GM12878 (cell line): ENCODE measurements around the gene PITPNC1. TPM values are rescaled to one million over a fixed set of nuclear protein-coding genes. Genes with fewer than 3 reads are reported as not detected.

Experiments used
- ATAC-seq: fragments of 200-7000 bp; cut with Tn5 transposase; 3 replicates; pipeline ENCODE4 v1.9.1; 2020; ENCODE audit warnings: mild to moderate bottlenecking, moderate library complexity
- BruUV-seq: library from RNA; stranded (reverse); fragments of 400-500 nt; replicated peaks from 2 replicates; lab custom pipeline; 2021; lab: Mats Ljungman, UMichigan
- CTCF ChIA-PET: fragments of 300-600 bp; sonication (Branson Sonifier 250); formaldehyde crosslinking; extraction: SDS; loops from one replicate; lab custom pipeline; 2021; ENCODE audit warnings: inconsistent platforms; lab: Yijun Ruan, JAX
- POLR2A ChIA-PET: fragments of 350-600 bp; formaldehyde crosslinking; extraction: SDS; loops from one replicate; lab custom pipeline; 2021; ENCODE audit warnings: inconsistent platforms; lab: Charles Lee
- RAD21 ChIA-PET: fragments of 300-600 bp; sonication (Branson Sonifier 250); formaldehyde crosslinking; loops from one replicate; lab custom pipeline; 2023; ENCODE audit warnings: antibody characterized with exemption; ENCODE audit not compliant: unreplicated experiment; lab: Charles Lee
- SMC1A ChIA-PET: fragments of 300-600 bp; sonication (Branson Sonifier 250); formaldehyde crosslinking; loops from one replicate; lab custom pipeline; 2023; ENCODE audit not compliant: unreplicated experiment, uncharacterized antibody; lab: Charles Lee
- DNase-seq: peaks from one replicate; pipeline ENCODE4 v3.0.0-alpha.2; 2011; ENCODE audit warnings: low read depth, low spot score
- FAIRE-seq: peaks from 3 replicates; lab custom pipeline; 2011; peaks lifted over from hg19 to GRCh38; lab: Jason Lieb, UNC
- H2AFZ ChIP-seq: 2 replicates; pipeline ENCODE4 v1.6.0; 2011; ENCODE audit warnings: low read depth, low read length, control low read depth; ENCODE audit not compliant: control insufficient read depth
- H3K27ac ChIP-seq: 2 replicates; pipeline ENCODE4 v1.5.1; 2011; ENCODE audit warnings: control low read depth; ENCODE audit not compliant: control insufficient read depth, insufficient read depth
- H3K27me3 ChIP-seq, 2 experiments: replicated peaks in 1 of 2; 2 replicates each; pipeline versions ENCODE4 v1.6.0 to v1.6.1; 2011; ENCODE audit warnings: low read length in 1 of 2; ENCODE audit not compliant: control insufficient read depth in 2 of 2, insufficient read depth in 2 of 2
- H3K36me3 ChIP-seq, 2 experiments: 2 replicates each; pipeline ENCODE4 v1.5.1; 2011; ENCODE audit warnings: low read length in 1 of 2; ENCODE audit not compliant: control insufficient read depth in 2 of 2, insufficient read depth in 2 of 2
- H3K4me1 ChIP-seq: 2 replicates; pipeline ENCODE4 v1.6.1; 2011; ENCODE audit warnings: mild to moderate bottlenecking, low read length, moderate library complexity, mixed read lengths; ENCODE audit not compliant: control insufficient read depth, insufficient read depth
- H3K4me2 ChIP-seq: 2 replicates; pipeline ENCODE4 v1.6.0; 2011; ENCODE audit warnings: control low read depth; ENCODE audit not compliant: control insufficient read depth, insufficient read depth
- H3K4me3 ChIP-seq: fragments of 200-600 bp; sonication (generic); 2 replicates; pipeline ENCODE4 v1.5.1; 2016
- H3K79me2 ChIP-seq: 2 replicates; pipeline ENCODE4 v1.6.0; 2011; ENCODE audit warnings: low read length; ENCODE audit not compliant: control insufficient read depth, insufficient read depth
- H3K9ac ChIP-seq: 2 replicates; pipeline ENCODE4 v1.8.0; 2011; ENCODE audit warnings: low read length, control low read depth, mixed read lengths; ENCODE audit not compliant: control insufficient read depth, insufficient read depth
- H3K9me3 ChIP-seq: replicated peaks from 3 replicates; pipeline ENCODE4 v1.5.1; 2011; ENCODE audit warnings: mild to moderate bottlenecking, low read length; ENCODE audit not compliant: control insufficient read depth, insufficient read depth
- H4K20me1 ChIP-seq: 2 replicates; pipeline ENCODE4 v1.6.0; 2011; ENCODE audit not compliant: control insufficient read depth, insufficient read depth
- GABPA ChIP-seq: IDR thresholded peaks from 2 replicates; pipeline ENCODE4 v1.6.1; 2014; ENCODE audit warnings: antibody characterized with exemption, low read depth, mild to moderate bottlenecking, inconsistent platforms
- HDAC2 ChIP-seq: fragments of 200-600 bp; sonication (generic); IDR thresholded peaks from 2 replicates; pipeline ENCODE4 v1.6.1; 2017
- HDGF ChIP-seq: fragments of 450-650 bp; IDR thresholded peaks from 2 replicates; pipeline ENCODE4 v1.6.1; 2016; ENCODE audit warnings: antibody characterized with exemption
- JUND ChIP-seq: IDR thresholded peaks from 2 replicates; pipeline ENCODE4 v1.6.1; 2012; ENCODE audit warnings: low read depth, mild to moderate bottlenecking, low read length, improper control_type of control experiment, moderate library complexity
- KAT2A ChIP-seq: conservative IDR thresholded peaks from 2 replicates; pipeline ENCODE4 v1.6.1; 2011; ENCODE audit warnings: low read depth, low read length; ENCODE audit not compliant: control insufficient read depth
- MLLT1 ChIP-seq: fragments of 450-650 bp; IDR thresholded peaks from 2 replicates; pipeline ENCODE4 v1.6.1; 2016; ENCODE audit warnings: mild to moderate bottlenecking
- NRF1 ChIP-seq: conservative IDR thresholded peaks from 2 replicates; pipeline ENCODE4 v1.6.1; 2011; ENCODE audit warnings: mild to moderate bottlenecking, low read depth, low read length, improper control_type of control experiment
- POU2F2 ChIP-seq: IDR thresholded peaks from 3 replicates; pipeline ENCODE4 v1.6.1; 2011; ENCODE audit warnings: low read depth, mild to moderate bottlenecking, low read length, borderline replicate concordance
- REST ChIP-seq: IDR thresholded peaks from 2 replicates; pipeline ENCODE4 v1.6.1; 2012; ENCODE audit warnings: mild to moderate bottlenecking, low read depth, low read length
- SPI1 ChIP-seq: IDR thresholded peaks from 2 replicates; pipeline ENCODE4 v1.6.1; 2011; ENCODE audit warnings: low read depth, mild to moderate bottlenecking, low read length, moderate library complexity, borderline replicate concordance; ENCODE audit not compliant: insufficient read depth
- TCF12 ChIP-seq: IDR thresholded peaks from 2 replicates; pipeline ENCODE4 v1.6.1; 2011; ENCODE audit warnings: low read depth, mild to moderate bottlenecking, low read length
- USF1 ChIP-seq: IDR thresholded peaks from 2 replicates; pipeline ENCODE4 v1.6.1; 2011; ENCODE audit warnings: borderline replicate concordance, low read depth, mild to moderate bottlenecking, moderate library complexity, mixed read lengths, low read length; ENCODE audit not compliant: insufficient read depth; ENCODE audit errors: extremely low read length
- WRNIP1 ChIP-seq: IDR thresholded peaks from 2 replicates; pipeline ENCODE4 v1.6.1; 2011; ENCODE audit warnings: low read depth, low read length, improper control_type of control experiment, borderline replicate concordance
- ZNF217 ChIP-seq: fragments of 450-650 bp; IDR thresholded peaks from 2 replicates; pipeline ENCODE4 v1.6.1; 2017; ENCODE audit warnings: antibody characterized with exemption, mild to moderate bottlenecking
- ZNF592 ChIP-seq: fragments of 450-650 bp; IDR thresholded peaks from 2 replicates; pipeline ENCODE4 v1.6.1; 2017; ENCODE audit warnings: mild to moderate bottlenecking, moderate library complexity
- WGBS: methylation state at CpG from one replicate; pipeline ENCODE4 v1.1.6; 2016; ENCODE audit warnings: low lambda C conversion rate; ENCODE audit not compliant: insufficient replicate concordance, insufficient coverage; ENCODE audit errors: missing lambda C conversion rate; 5-methylcytosine and 5-hydroxymethylcytosine counted together
- in situ Hi-C: fragments of 300-500 bp; cut with MboI; formaldehyde crosslinking; loops from 9 replicates; pipeline ENCODE4 v1.14.3; 2018; ENCODE audit warnings: mixed read lengths
- intact Hi-C: fragments of 100-400 bp; cut with micrococcal nuclease; formaldehyde crosslinking; loops from one replicate; pipeline ENCODE4 v1.14.2; 2022; ENCODE audit not compliant: unreplicated experiment
- polyA plus RNA-seq, 11 experiments: library from polyadenylated mRNA; depleted of rRNA in 4 of 11; unstranded in 6 of 11; stranded (reverse) in 5 of 11; fragments of >200 nt; fragmentation: Nextera tagmentation in 4 of 11; fragmentation: Illumina TruSeq in 1 of 11; extraction: Ambion mirVana in 4 of 11; extraction: Trizol in 1 of 11; gene quantifications; 1 replicate in 1 of 11; 2 replicates in 10 of 11; pipeline versions ENCODE4 v1.2.1 to v1.2.3, GENCODE V29; 2011 to 2016; ENCODE audit warnings: inconsistent platforms in 2 of 11, missing spikeins in 2 of 11, low read depth in 1 of 11
- total RNA-seq, 4 experiments: library from RNA; depleted of rRNA in 3 of 4; stranded (reverse); fragments of >200 nt in 3 of 4; fragmentation: Illumina TruSeq in 1 of 4; extraction: Trizol in 1 of 4; gene quantifications; 2 replicates each; pipeline versions ENCODE4 v1.2.1 to v1.2.3, GENCODE V29; 2013 to 2021

Gene PITPNC1
- total and polyA plus RNA-seq, 10 of the 15 experiments (the other 5 are each of a cell fraction or from before 2014, with no cell fraction given) = 12.2 to 62.4 (median 47.3) TPM

DNA sequence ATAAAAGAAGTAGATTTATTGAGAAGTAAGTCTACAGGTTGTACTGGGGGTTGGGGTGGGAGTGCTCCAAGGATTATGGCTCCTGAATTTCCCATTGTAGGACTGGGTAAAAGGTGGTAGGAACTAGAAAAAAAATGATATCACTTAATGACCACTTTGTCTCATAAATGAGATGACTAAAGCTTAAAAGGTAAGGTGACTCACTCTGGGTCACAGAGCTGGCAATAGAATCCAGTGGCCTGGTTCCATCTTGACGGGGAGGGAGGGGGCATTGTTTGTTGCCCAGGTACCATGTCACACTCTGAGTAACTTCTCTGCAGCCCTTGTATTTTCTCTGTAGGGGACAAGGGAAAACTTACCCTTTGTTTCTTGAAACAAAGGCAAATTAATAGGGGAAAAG is 126.1 kb downstream of the PITPNC1 start:
- in situ Hi-C loops (no loop called here), intact Hi-C loops (no loop called here)
- ATAC-seq (no peak), FAIRE-seq (no peak), DNase-seq (no peak)
- WGBS = 64% methylated on average over 1 of the region's 1 CpG
- Histone ChIP-seq H3K4me3 (no peak overlapping the region), H3K79me2 (peaks cover 5% of the 10 kb centered on the region), H3K9ac (no peak overlapping the region), H3K27me3 (no peaks in the 10 kb centered on the region), H3K4me2 (no peak overlapping the region), H3K9me3 (peaks cover 3% of the 10 kb centered on the region; the same call in 1 of the 3 replicates), H4K20me1 (no peaks in the 10 kb centered on the region; the same call in 1 of the 2 replicates), H3K36me3 (no peaks in the 10 kb centered on the region; a peak in 1 of 4 replicates), H3K27ac (no peak overlapping the region), H2AFZ (no peak overlapping the region), H3K4me1 (no peaks in the 10 kb centered on the region)
- ChIA-PET RAD21 (no interaction called here), CTCF (no interaction called here), SMC1A (interaction anchor here (1.2 kb wide), 1 partner anchor 100 kb away, joined by 3 read pairs; no protein-coding TSS in a partner anchor), POLR2A (interaction anchor here (1.3 kb wide), 1 partner anchor 13 kb away, joined by 3 read pairs; no protein-coding TSS in a partner anchor)
- BruUV-seq = no TSS peak
- TF ChIP-seq MLLT1 (no peak), SPI1 (no peak), HDAC2 (no peak), POU2F2 (no peak), ZNF592 (no peak), REST (no peak), USF1 (no peak), TCF12 (no peak), KAT2A (no peak), GABPA (no peak), HDGF (no peak), NRF1 (no peak), WRNIP1 (no peak), JUND (no peak), ZNF217 (no peak)
